ENCODE measurements around the gene HIVEP2. TPM values are rescaled to one million over a fixed set of nuclear protein-coding genes. Genes with fewer than 3 reads are reported as not detected.

HIVEP2 gene
- total RNA-seq, 4 donors from 2014 or later, result 17.2 to 49.4 (median 21.6) TPM

GRCh38 chr6:142886431-142887170, 58.4 kb downstream of the HIVEP2 start:
- no peak for DNase-seq (ENCODE audit: low spot score in 2 of 2)
- 24 to 31% methylated on average over 4 of the region's 4 CpGs for WGBS, 2 donors
- H3K4me3 ChIP-seq (ENCODE audit: low read depth, poor library complexity, severe bottlenecking), result no peak overlapping the region
- intact Hi-C loops (cut with DNase I; ENCODE audit: low total_unique reads), result no loop called here
- TF ChIP-seq POLR2A (IDR thresholded peaks at IDR 0.05), result no peak
- TF ChIP-seq CTCF (IDR thresholded peaks at IDR 0.05), result no peak

GRCh38 chr6:142885182-142885867, 59.7 kb downstream of the HIVEP2 start:
- H3K4me3 ChIP-seq (ENCODE audit: low read depth, poor library complexity, severe bottlenecking), result no peak overlapping the region
- TF ChIP-seq CTCF (IDR thresholded peaks at IDR 0.05) (no peak), POLR2A (IDR thresholded peaks at IDR 0.05) (no peak)
- DNase-seq (ENCODE audit: low spot score in 2 of 2), result no peak
- intact Hi-C loops (cut with DNase I; ENCODE audit: low total_unique reads), result no loop called here
- 17 to 26% methylated on average over 10 of the region's 10 CpGs for WGBS, 2 donors

- no peak overlapping the region for H3K4me3 ChIP-seq (ENCODE audit: low read depth, poor library complexity, severe bottlenecking)
- TF ChIP-seq POLR2A (IDR thresholded peaks at IDR 0.05), result no peak
- no peak for TF ChIP-seq CTCF (IDR thresholded peaks at IDR 0.05)
- whole genome bisulfite sequencing, 2 donors, result 51 to 53% methylated on average over 8 of the region's 8 CpGs
- intact Hi-C loops (cut with DNase I; ENCODE audit: low total_unique reads), result no loop called here
- no peak for DNase-seq (ENCODE audit: low spot score in 2 of 2)
These were observed 60.6 kb downstream of the HIVEP2 start for GRCh38 chr6:142884214-142885035.

GRCh38 chr6:142883011-142883410, 62.0 kb downstream of the HIVEP2 start:
- H3K4me3 ChIP-seq (ENCODE audit: low read depth, poor library complexity, severe bottlenecking), result no peak overlapping the region
- TF ChIP-seq POLR2A (IDR thresholded peaks at IDR 0.05), result no peak
- no peak for TF ChIP-seq CTCF (IDR thresholded peaks at IDR 0.05)
- DNase-seq (ENCODE audit: low spot score in 2 of 2), result no peak
- intact Hi-C loops (cut with DNase I; ENCODE audit: low total_unique reads), result no loop called here
- WGBS, 2 donors, result 50 to 59% methylated on average over 3 of the region's 3 CpGs

GRCh38 chr6:142881761-142882160, 63.2 kb downstream of the HIVEP2 start:
- 91 to 93% methylated on average over 3 of the region's 3 CpGs for WGBS, 2 donors
- intact Hi-C loops (cut with DNase I; ENCODE audit: low total_unique reads), result no loop called here

More at GRCh38 chr6:142881761-142882160, 63.2 kb downstream of the HIVEP2 start:
- H3K4me3 ChIP-seq (ENCODE audit: low read depth, poor library complexity, severe bottlenecking), result no peak overlapping the region
- no peak for DNase-seq (ENCODE audit: low spot score in 2 of 2)
- TF ChIP-seq POLR2A (IDR thresholded peaks at IDR 0.05) (no peak), CTCF (IDR thresholded peaks at IDR 0.05) (no peak)

Measured in lower leg skin (tissue), 4 donors.